ENCODE results near the gene UCP3.

GRCh38 chr11:74020539-74020938 is 11.7 kb upstream of the UCP3 start:
- TF ChIP-seq CTCF (IDR thresholded peaks at IDR 0.05; ENCODE audit: low read depth, low read length) = no peak
- TF ChIP-seq EZH2phosphoT487 (IDR thresholded peaks at IDR 0.05; ENCODE audit: low read depth) = no peak
